Measurements from ENCODE around the gene MEGF11.

The MEGF11 gene

GRCh38 chr15:66044837-66045236 lies 208.7 kb downstream of the MEGF11 start:
- Histone ChIP-seq H3K4me1 (ENCODE audit: insufficient read depth, low read length, severe bottlenecking) (no peaks in the 10 kb centered on the region), H2AFZ (ENCODE audit: low read length) (no peak overlapping the region), H3K9ac (ENCODE audit: low read length) (no peak overlapping the region), H4K20me1 (ENCODE audit: insufficient read depth, low read length) (no peaks in the 10 kb centered on the region), H3K9me2 (ENCODE audit: low read depth, low read length) (no peaks in the 10 kb centered on the region), H3K27me3 (ENCODE audit: insufficient read depth, low read length) (no peaks in the 10 kb centered on the region), H3K9me3 (ENCODE audit: low read length) (no peaks in the 10 kb centered on the region), H3K4me2 (ENCODE audit: low read length) (no peak overlapping the region), H3K79me2 (ENCODE audit: insufficient read depth, low read length) (no peaks in the 10 kb centered on the region), H3K4me3 (ENCODE audit: low read depth, low read length, poor library complexity, severe bottlenecking) (no peak overlapping the region), H3F3A (ENCODE audit: insufficient read depth, low read length) (no peaks in the 10 kb centered on the region), H3K27ac (ENCODE audit: low read depth, low read length, poor library complexity, severe bottlenecking) (no peak overlapping the region), H3K36me3 (ENCODE audit: insufficient read depth, low read length) (no peaks in the 10 kb centered on the region; the same call in 1 of the 2 replicates)
- no peak for TF ChIP-seq CTCF (IDR thresholded peaks at IDR 0.05; ENCODE audit: low read length)
- TF ChIP-seq EZH2 (IDR thresholded peaks at IDR 0.05; ENCODE audit: borderline replicate concordance, low read length): no peak

- no peak overlapping the region for H3K9ac ChIP-seq (ENCODE audit: low read length)
- TF ChIP-seq EZH2 (IDR thresholded peaks at IDR 0.05; ENCODE audit: borderline replicate concordance, low read length) (no peak), CTCF (IDR thresholded peaks at IDR 0.05; ENCODE audit: low read length) (no peak)
- H3K9me3 ChIP-seq (ENCODE audit: low read length): no peaks in the 10 kb centered on the region
- H3K4me1 ChIP-seq (ENCODE audit: insufficient read depth, low read length, severe bottlenecking): no peaks in the 10 kb centered on the region
- no peaks in the 10 kb centered on the region for H4K20me1 ChIP-seq (ENCODE audit: insufficient read depth, low read length)
- no peaks in the 10 kb centered on the region for H3K27me3 ChIP-seq (ENCODE audit: insufficient read depth, low read length)
- H3K4me2 ChIP-seq (ENCODE audit: low read length): no peak overlapping the region
- H2AFZ ChIP-seq (ENCODE audit: low read length): no peak overlapping the region
- H3K4me3 ChIP-seq (ENCODE audit: low read depth, low read length, poor library complexity, severe bottlenecking): no peak overlapping the region
- no peaks in the 10 kb centered on the region for H3F3A ChIP-seq (ENCODE audit: insufficient read depth, low read length)
- no peak overlapping the region for H3K27ac ChIP-seq (ENCODE audit: low read depth, low read length, poor library complexity, severe bottlenecking)
- H3K79me2 ChIP-seq (ENCODE audit: insufficient read depth, low read length): no peaks in the 10 kb centered on the region
- H3K9me2 ChIP-seq (ENCODE audit: low read depth, low read length): no peaks in the 10 kb centered on the region
- peaks cover 7% of the 10 kb centered on the region for H3K36me3 ChIP-seq (ENCODE audit: insufficient read depth, low read length)
Measured at GRCh38 chr15:66043264-66043663, 210.3 kb downstream of the MEGF11 start.

- no peak overlapping the region for H3K27ac ChIP-seq (ENCODE audit: low read depth, low read length, poor library complexity, severe bottlenecking)
- no peak overlapping the region for H2AFZ ChIP-seq (ENCODE audit: low read length)
- no peaks in the 10 kb centered on the region for H4K20me1 ChIP-seq (ENCODE audit: insufficient read depth, low read length)
- no peaks in the 10 kb centered on the region for H3K9me2 ChIP-seq (ENCODE audit: low read depth, low read length)
- no peak overlapping the region for H3K9ac ChIP-seq (ENCODE audit: low read length)
- no peaks in the 10 kb centered on the region for H3K9me3 ChIP-seq (ENCODE audit: low read length)
- no peaks in the 10 kb centered on the region for H3F3A ChIP-seq (ENCODE audit: insufficient read depth, low read length)
- no peaks in the 10 kb centered on the region for H3K27me3 ChIP-seq (ENCODE audit: insufficient read depth, low read length)
- H3K79me2 ChIP-seq (ENCODE audit: insufficient read depth, low read length): no peaks in the 10 kb centered on the region
- no peak overlapping the region for H3K4me3 ChIP-seq (ENCODE audit: low read depth, low read length, poor library complexity, severe bottlenecking)
- TF ChIP-seq CTCF (IDR thresholded peaks at IDR 0.05; ENCODE audit: low read length) (no peak), EZH2 (IDR thresholded peaks at IDR 0.05; ENCODE audit: borderline replicate concordance, low read length) (no peak)
- H3K4me1 ChIP-seq (ENCODE audit: insufficient read depth, low read length, severe bottlenecking): no peaks in the 10 kb centered on the region
- peaks cover 7% of the 10 kb centered on the region for H3K36me3 ChIP-seq (ENCODE audit: insufficient read depth, low read length)
- H3K4me2 ChIP-seq (ENCODE audit: low read length): no peak overlapping the region
Measured at GRCh38 chr15:66042624-66043023, 210.9 kb downstream of the MEGF11 start.
